ENCODE results near the gene GTPBP4. TPM values are rescaled to one million over a fixed set of nuclear protein-coding genes. Genes with fewer than 3 reads are reported as not detected.

Gene GTPBP4
- total RNA-seq, 4 donors from 2014 or later = 16.9 to 196 (median 22.6) TPM

DNA sequence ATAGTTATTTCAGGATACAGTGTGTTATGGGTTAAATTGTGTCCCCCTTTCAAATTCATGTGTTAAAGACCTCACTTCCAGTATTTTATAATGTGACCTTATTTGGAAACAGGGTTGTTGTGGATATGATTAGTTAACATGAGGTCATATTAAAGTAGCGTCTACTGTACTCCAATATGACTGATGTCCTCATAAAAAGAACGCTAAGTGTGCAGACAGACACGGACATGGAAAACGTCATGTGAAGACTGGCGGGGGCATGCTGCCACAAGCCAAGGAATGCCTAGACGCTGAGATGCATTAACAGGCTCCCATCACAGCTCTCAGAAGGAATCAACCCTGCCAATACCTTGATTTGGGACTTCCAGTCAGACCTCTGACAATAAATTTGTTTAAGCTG is 66.5 kb downstream of the GTPBP4 start:
- H3K9me3 ChIP-seq = no peaks in the 10 kb centered on the region
- H3K4me1 ChIP-seq = peaks cover 0 to 33% (median 8%) of the 10 kb centered on the region in 4 donors
- DNase-seq = no peak
- H3K36me3 ChIP-seq = peaks cover 0 to 24% (median 0%) of the 10 kb centered on the region in 3 donors
- H3K27ac ChIP-seq = no peak overlapping the region
- peak overlapping the region in 2 of 4 donors; percentile 86 to 100 for H3K4me3 ChIP-seq
- no peaks in the 10 kb centered on the region for H3K27me3 ChIP-seq
- TF ChIP-seq POLR2A (IDR thresholded peaks at IDR 0.05) = no peak
- TF ChIP-seq, protein P1, sequence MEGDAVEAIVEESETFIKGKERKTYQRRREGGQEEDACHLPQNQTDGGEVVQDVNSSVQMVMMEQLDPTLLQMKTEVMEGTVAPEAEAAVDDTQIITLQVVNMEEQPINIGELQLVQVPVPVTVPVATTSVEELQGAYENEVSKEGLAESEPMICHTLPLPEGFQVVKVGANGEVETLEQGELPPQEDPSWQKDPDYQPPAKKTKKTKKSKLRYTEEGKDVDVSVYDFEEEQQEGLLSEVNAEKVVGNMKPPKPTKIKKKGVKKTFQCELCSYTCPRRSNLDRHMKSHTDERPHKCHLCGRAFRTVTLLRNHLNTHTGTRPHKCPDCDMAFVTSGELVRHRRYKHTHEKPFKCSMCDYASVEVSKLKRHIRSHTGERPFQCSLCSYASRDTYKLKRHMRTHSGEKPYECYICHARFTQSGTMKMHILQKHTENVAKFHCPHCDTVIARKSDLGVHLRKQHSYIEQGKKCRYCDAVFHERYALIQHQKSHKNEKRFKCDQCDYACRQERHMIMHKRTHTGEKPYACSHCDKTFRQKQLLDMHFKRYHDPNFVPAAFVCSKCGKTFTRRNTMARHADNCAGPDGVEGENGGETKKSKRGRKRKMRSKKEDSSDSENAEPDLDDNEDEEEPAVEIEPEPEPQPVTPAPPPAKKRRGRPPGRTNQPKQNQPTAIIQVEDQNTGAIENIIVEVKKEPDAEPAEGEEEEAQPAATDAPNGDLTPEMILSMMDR (IDR thresholded peaks at IDR 0.05) = no peak

DNA sequence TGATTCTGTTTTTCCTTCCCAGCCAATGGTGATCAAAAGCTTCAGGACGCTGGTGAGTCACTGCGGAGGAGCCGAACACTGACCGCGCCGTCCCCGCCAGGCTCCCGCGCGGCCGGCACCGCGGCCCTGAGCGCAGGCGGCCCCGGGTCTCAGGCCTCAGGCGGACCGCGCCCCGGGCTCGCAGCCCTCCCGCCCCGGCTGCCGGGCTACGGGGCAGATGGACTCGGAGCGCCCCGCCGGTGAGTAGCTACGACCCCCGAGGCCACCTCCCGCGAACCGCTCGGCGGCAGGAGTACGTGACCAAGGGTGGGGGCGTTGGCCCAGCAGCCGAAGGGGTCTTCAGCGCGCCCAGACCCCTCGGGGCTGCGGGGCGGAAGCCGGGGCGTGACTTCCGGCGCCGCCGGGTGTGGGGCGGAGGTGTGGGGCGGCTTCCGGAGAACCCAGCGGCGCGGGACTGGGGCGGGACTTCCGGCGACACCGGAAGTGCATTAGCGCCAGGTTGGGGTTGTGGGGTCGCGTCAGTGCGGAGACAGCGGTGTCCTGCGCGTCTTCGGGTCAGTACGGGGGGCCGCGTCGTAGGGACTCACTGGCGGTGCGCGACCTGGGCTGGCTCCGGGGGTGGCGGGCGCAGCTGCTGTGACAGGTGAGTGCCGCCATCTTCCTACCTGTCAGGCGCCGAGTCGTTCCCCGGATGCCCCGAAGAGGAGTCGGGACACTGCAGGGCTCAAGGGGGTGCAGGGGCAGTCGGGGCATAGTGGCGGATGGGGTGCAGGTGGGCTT is 68.3 kb downstream of the GTPBP4 start, which contains the start of gene WDR37:
Gene WDR37, plus strand, starts transcription at position 60 of the 780 bp plus-strand sequence. CDS start 15,771 bp downstream, outside the sequence.
- H3K4me3 ChIP-seq = peak within 1 kb of the TSS; percentile 77 to 100 (median 86)
- peak; percentile 85 to 94 (median 91) for DNase-seq
- peaks cover 0 to 22% (median 0%) of the 10 kb centered on the region in 3 donors for H3K36me3 ChIP-seq
- TF ChIP-seq, protein P1 (IDR thresholded peaks at IDR 0.05) = no peak
- peak; percentile 66 to 72 for TF ChIP-seq POLR2A (IDR thresholded peaks at IDR 0.05)
- no peaks in the 10 kb centered on the region for H3K9me3 ChIP-seq
- H3K4me1 ChIP-seq = peaks cover 0 to 19% (median 1%) of the 10 kb centered on the region in 4 donors
- no peaks in the 10 kb centered on the region for H3K27me3 ChIP-seq
- peak within 1 kb of the TSS; percentile 98 to 100 (median 99) for H3K27ac ChIP-seq

DNA sequence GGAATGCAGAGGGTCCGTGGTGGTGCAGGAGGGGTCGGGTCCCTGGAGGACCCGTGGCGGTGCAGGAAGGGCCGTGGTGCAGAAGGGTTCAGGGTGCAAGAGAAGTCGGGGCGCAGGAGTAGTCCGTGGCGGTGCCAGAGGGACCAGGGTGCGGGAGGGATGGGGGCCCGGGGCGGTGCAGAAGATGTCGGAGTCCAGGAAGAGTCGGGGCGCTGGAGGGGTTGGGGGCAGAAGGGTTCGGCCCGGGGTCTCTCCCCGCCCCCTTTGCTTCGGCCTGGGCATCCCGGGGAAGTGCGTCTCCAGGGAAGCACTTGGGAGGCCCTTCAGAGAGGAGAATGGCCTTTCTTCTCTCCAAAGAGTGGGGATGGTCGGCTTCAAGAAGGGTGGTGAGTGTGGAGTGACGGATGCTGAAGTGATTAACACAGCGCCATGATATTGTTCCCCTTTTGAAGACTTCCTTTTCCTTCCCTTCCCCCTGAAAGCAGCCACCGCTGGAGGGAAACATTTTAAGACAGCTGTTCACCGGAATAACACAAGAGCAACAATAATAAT is 68.9 kb downstream of the GTPBP4 start:
- TF ChIP-seq, protein P1 (IDR thresholded peaks at IDR 0.05) = peak in 1 of 6 experiments; percentile 2
- no peak for TF ChIP-seq POLR2A (IDR thresholded peaks at IDR 0.05)
- Histone ChIP-seq H3K27ac (peak overlapping the region; percentile 98 to 100 (median 99)), H3K9me3 (no peaks in the 10 kb centered on the region), H3K36me3 (peaks cover 0 to 15% (median 0%) of the 10 kb centered on the region in 3 donors), H3K4me1 (peaks cover 0 to 19% (median 1%) of the 10 kb centered on the region in 4 donors), H3K27me3 (no peaks in the 10 kb centered on the region), H3K4me3 (peak overlapping the region; percentile 77 to 100 (median 86))
- DNase-seq = no peak

DNA sequence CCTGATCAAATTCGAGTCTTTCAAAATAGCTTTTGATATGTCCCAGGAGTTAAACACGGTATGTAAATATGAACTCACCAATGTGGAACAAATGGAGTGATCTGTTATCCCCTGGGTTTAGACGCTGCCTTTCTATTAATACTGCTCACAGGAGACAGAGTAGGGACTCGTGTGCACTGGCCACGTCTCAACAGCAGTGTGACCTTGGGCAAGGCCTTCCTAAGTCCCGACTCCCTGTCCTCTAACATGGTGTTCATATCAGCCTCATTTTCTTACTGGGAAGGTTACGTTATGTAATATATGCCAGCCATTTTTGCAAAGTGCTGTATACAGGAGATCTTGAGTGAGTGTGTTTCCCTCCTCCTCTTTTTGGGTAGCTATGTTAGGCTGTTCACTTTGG is 69.8 kb downstream of the GTPBP4 start:
- no peak for DNase-seq
- peaks cover 0 to 7% (median 0%) of the 10 kb centered on the region in 3 donors for H3K36me3 ChIP-seq
- H3K9me3 ChIP-seq = no peaks in the 10 kb centered on the region
- no peaks in the 10 kb centered on the region for H3K27me3 ChIP-seq
- peak overlapping the region in 1 of 4 donors; percentile 98 for H3K27ac ChIP-seq
- peaks cover 0 to 19% (median 1%) of the 10 kb centered on the region in 4 donors for H3K4me1 ChIP-seq
- H3K4me3 ChIP-seq = peak overlapping the region in 2 of 4 donors; percentile 86 to 100
- TF ChIP-seq, protein P1 (IDR thresholded peaks at IDR 0.05) = no peak
- TF ChIP-seq POLR2A (IDR thresholded peaks at IDR 0.05) = no peak

DNA sequence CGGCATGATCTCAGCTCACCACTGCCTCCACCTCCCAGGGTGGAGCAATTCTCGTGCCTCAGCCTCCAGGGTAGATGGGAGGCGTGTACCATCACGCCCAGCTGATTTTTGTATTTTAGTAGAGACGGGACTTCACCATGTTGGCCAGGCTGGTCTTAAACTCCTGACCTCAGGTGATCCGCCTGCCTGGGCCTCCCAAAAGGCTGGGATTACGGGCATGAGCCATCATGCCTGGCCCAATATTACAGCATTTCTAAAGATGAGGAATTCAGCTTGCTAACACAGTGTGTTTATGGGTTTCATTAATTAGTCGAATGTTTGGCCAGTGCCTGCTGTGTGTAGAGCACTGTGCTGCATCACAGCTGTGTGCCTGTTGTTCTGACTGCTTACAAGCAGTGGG is 71.7 kb downstream of the GTPBP4 start:
- Histone ChIP-seq H3K4me1 (peaks cover 0 to 5% (median under 1%) of the 10 kb centered on the region in 4 donors), H3K9me3 (no peaks in the 10 kb centered on the region)

More for the DNA sequence above, 71.7 kb downstream of the GTPBP4 start:
- Histone ChIP-seq H3K36me3 (no peaks in the 10 kb centered on the region), H3K27me3 (no peaks in the 10 kb centered on the region), H3K27ac (no peak overlapping the region), H3K4me3 (no peak overlapping the region)
- DNase-seq = no peak
- TF ChIP-seq, protein P1 (IDR thresholded peaks at IDR 0.05) = no peak
- no peak for TF ChIP-seq POLR2A (IDR thresholded peaks at IDR 0.05)
